ENCODE measurements around the gene BBOX1.

BBOX1 gene

DNA sequence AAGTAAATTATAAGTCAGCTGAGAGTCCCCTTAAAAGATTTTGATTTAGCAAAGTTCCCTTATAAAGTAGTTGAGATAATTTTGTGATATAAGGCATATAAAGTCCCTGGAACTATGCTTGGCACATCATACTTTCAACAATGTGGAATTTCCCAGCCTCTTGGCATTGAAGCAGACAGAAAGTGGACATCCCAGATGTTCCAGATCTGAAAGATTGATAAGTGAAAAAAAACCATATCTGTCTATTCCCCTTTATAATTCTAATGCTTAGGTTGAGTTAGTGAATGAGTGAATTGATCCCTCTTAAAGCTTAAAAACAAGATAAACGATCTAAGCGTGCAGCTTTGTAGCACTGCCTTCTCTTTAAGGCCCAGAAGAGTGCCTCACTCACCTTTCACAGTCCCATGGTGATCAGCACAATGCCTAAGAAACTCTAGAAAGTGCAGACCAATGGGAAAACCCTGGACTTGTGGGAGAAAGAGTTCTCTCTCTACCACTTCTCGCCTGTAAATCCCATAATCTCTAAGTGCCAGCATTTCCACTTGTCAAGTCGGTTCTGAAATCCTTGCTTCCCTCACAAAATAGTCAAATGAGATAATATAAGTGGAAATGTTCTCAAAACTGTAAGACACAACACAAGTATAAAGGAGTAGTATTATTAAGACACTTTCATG, 28.9 kb upstream of the BBOX1 start:
- CTCF ChIA-PET = no interaction called here
- DNase-seq (ENCODE audit: extremely low spot score) = no peak
- TF ChIP-seq LEF1 (IDR thresholded peaks at IDR 0.05; ENCODE audit: borderline replicate concordance) = no peak
- TF ChIP-seq ELF4 (IDR thresholded peaks at IDR 0.05) = no peak
- no peak for TF ChIP-seq FOXM1 (IDR thresholded peaks at IDR 0.05; ENCODE audit: borderline replicate concordance)
- TF ChIP-seq ARNT (IDR thresholded peaks at IDR 0.05) = no peak
- TF ChIP-seq SP1 (IDR thresholded peaks at IDR 0.05) = no peak
- no peak for TF ChIP-seq ZNF384 (IDR thresholded peaks at IDR 0.05)
- TF ChIP-seq, protein P1, sequence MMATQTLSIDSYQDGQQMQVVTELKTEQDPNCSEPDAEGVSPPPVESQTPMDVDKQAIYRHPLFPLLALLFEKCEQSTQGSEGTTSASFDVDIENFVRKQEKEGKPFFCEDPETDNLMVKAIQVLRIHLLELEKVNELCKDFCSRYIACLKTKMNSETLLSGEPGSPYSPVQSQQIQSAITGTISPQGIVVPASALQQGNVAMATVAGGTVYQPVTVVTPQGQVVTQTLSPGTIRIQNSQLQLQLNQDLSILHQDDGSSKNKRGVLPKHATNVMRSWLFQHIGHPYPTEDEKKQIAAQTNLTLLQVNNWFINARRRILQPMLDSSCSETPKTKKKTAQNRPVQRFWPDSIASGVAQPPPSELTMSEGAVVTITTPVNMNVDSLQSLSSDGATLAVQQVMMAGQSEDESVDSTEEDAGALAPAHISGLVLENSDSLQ (IDR thresholded peaks at IDR 0.05) = no peak
- no peak for TF ChIP-seq BHLHE40 (IDR thresholded peaks at IDR 0.05; ENCODE audit: borderline replicate concordance)
- no peak for TF ChIP-seq SUZ12 (IDR thresholded peaks at IDR 0.05)
- TF ChIP-seq HDGF (IDR thresholded peaks at IDR 0.05; ENCODE audit: borderline replicate concordance) = no peak
- TF ChIP-seq L3MBTL2 (conservative IDR thresholded peaks at IDR 0.05) = no peak
- TF ChIP-seq FOXK2 (IDR thresholded peaks at IDR 0.05) = no peak
- POLR2A ChIA-PET = interaction anchor here (1.2 kb wide), 1 partner anchor 222 kb away, joined by 3 read pairs; no protein-coding TSS in a partner anchor

DNA sequence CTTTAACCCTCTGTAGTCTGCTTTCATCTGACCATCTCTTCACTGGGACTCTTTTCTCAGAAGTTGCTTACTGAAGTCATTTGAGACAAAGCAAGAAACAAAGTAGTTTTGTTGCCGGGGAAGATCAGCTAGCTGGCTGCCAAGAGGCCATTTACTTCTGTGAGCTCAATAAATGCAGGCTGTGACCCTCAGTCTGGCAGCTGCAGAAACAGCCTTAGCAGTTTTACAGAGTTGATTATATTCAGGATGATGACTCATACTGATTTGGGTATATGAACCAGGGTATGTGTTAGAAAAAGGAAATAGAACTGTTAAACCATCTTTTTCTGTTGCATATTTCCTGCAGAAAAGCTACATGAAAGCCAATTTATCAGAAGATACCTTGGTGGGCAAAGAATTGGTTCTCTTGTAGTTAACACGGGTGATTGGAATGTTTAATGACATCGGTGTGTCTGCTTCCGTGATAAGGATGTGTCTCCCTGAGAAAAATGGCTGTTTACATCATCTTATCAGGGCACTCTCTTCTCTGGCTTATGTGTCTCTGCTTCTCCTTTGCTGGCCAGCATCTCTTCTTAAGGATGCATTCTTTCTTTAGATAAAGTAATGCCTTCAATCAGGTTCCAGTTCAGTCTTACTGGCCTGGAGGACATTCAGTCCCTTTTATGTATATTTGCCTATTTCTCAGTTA, 28.2 kb upstream of the BBOX1 start:
- ChIA-PET CTCF (no interaction called here), POLR2A (interaction anchor here (1.2 kb wide), 1 partner anchor 222 kb away, joined by 3 read pairs; no protein-coding TSS in a partner anchor)
- TF ChIP-seq FOXA1 (IDR thresholded peaks at IDR 0.05) (no peak), SUZ12 (IDR thresholded peaks at IDR 0.05) (no peak)
- peak; percentile 16 for DNase-seq (ENCODE audit: extremely low spot score)

DNA sequence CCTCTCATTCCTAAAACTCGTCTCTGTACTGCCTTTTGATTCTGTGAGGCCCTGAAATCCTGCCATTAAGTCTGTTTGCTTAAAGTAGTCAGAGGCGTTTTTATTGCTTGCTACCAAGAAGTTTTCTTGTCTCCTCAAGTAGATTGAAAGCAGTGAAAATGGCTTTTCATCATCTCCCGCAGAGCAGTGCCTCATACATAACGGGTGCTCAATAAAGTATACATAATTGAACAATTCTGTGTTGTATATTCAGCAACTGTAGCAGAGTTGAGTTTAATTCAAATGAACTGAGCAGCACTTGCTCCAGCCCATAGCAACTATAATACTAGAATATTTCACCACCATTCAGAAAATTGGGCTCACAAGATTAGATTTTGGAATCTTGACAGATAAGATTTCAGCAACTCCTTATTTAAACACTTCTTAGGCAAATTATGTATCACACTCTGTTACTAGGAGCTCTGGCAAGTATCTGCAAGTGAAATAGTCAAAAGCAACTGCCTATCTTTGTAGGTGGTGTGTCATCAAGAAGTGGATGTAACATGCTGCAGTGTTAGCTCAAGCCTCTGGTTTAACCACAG, 26.7 kb upstream of the BBOX1 start:
- CTCF ChIA-PET = no interaction called here
- TF ChIP-seq ZNF384 (IDR thresholded peaks at IDR 0.05) (no peak), HDGF (IDR thresholded peaks at IDR 0.05; ENCODE audit: borderline replicate concordance) (no peak), NFRKB (IDR thresholded peaks at IDR 0.05) (no peak), L3MBTL2 (conservative IDR thresholded peaks at IDR 0.05) (no peak), LEF1 (IDR thresholded peaks at IDR 0.05; ENCODE audit: borderline replicate concordance) (no peak), FOXA1 (IDR thresholded peaks at IDR 0.05) (0 out of 2 replicates have a peak, but pooled peaks have one; percentile 28), FOXK2 (IDR thresholded peaks at IDR 0.05) (no peak), SUZ12 (IDR thresholded peaks at IDR 0.05) (no peak), CTBP1 (IDR thresholded peaks at IDR 0.05; ENCODE audit: borderline replicate concordance) (peak; percentile 68; the same call in 1 of the 2 replicates), TARDBP (IDR thresholded peaks at IDR 0.05) (no peak), FOXM1 (IDR thresholded peaks at IDR 0.05; ENCODE audit: borderline replicate concordance) (no peak), SP1 (IDR thresholded peaks at IDR 0.05) (no peak), ELF4 (IDR thresholded peaks at IDR 0.05) (no peak), BHLHE40 (IDR thresholded peaks at IDR 0.05; ENCODE audit: borderline replicate concordance) (no peak), ARNT (IDR thresholded peaks at IDR 0.05) (no peak)
- TF ChIP-seq, protein P1 (IDR thresholded peaks at IDR 0.05) = peak; percentile 81
- peak; percentile 35 for DNase-seq (ENCODE audit: extremely low spot score)
- POLR2A ChIA-PET = no interaction called here

DNA sequence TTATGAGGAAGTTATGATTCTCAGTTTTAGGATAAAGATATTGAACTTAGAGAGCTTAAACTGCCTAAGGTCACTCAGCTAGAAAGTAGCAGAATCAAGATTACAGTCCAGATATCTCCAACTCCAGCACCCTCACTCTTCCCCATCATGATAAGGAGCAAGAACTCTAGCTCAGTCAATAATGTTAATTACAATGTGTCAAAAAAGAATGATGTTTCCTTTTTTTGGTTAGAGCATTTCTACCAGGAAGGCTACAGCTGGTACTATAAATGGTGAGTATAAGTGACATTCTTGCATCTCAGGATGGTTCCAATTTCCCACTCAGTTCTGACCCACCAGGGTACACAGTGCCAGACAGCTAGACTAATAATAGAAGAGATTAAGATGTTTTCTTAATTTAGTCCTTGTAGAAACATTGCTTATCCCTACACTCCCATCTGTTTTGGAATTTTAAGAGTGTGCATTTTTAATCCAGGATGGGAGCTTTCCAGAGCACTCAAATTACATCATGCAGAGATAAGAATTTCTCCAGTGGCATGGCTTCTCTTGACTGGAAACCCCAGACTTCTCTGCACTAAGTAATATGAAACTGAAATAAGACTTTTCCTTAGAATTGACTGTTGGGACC, 21.6 kb upstream of the BBOX1 start:
- DNase-seq (ENCODE audit: extremely low spot score) = no peak
- POLR2A ChIA-PET = no interaction called here
- TF ChIP-seq FOXA1 (IDR thresholded peaks at IDR 0.05) = no peak
- TF ChIP-seq FOXM1 (IDR thresholded peaks at IDR 0.05; ENCODE audit: borderline replicate concordance) = no peak
- TF ChIP-seq, protein P1 (IDR thresholded peaks at IDR 0.05) = no peak
- TF ChIP-seq L3MBTL2 (conservative IDR thresholded peaks at IDR 0.05) = no peak
- TF ChIP-seq LEF1 (IDR thresholded peaks at IDR 0.05; ENCODE audit: borderline replicate concordance) = no peak
- no peak for TF ChIP-seq ELF4 (IDR thresholded peaks at IDR 0.05)
- TF ChIP-seq TARDBP (IDR thresholded peaks at IDR 0.05) = no peak
- TF ChIP-seq NFRKB (IDR thresholded peaks at IDR 0.05) = no peak
- no peak for TF ChIP-seq HDGF (IDR thresholded peaks at IDR 0.05; ENCODE audit: borderline replicate concordance)
- no peak for TF ChIP-seq ARNT (IDR thresholded peaks at IDR 0.05)
- no peak for TF ChIP-seq SP1 (IDR thresholded peaks at IDR 0.05)
- no peak for TF ChIP-seq CTBP1 (IDR thresholded peaks at IDR 0.05; ENCODE audit: borderline replicate concordance)
- CTCF ChIA-PET = interaction anchor here (0.8 kb wide), 1 partner anchor 466 kb away, joined by 4 read pairs; no protein-coding TSS in a partner anchor

DNA sequence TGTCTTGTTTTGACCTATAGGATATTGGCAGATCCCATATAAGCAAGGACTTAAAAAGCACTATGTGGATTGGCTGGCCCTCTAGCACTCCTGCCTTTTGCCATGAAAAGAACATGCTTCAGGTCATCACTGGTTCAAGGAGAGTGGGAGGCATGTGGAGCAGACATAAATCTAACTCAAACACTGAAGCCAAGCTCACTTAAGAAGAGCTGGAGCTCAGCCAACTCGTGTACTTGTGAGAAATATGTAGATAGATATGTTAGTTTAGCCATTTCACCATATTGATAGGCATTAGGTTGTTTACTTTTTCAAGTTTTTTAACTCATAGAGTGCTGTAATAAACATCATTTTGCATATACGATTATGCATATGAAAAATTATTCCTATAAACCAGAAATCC, 19.9 kb upstream of the BBOX1 start:
- no peak for DNase-seq (ENCODE audit: extremely low spot score)
- POLR2A ChIA-PET = no interaction called here
- CTCF ChIA-PET = no interaction called here
- TF ChIP-seq SP1 (IDR thresholded peaks at IDR 0.05) (no peak), ZNF384 (IDR thresholded peaks at IDR 0.05) (no peak), ARNT (IDR thresholded peaks at IDR 0.05) (no peak), L3MBTL2 (conservative IDR thresholded peaks at IDR 0.05) (no peak), CTBP1 (IDR thresholded peaks at IDR 0.05; ENCODE audit: borderline replicate concordance) (no peak), FOXK2 (IDR thresholded peaks at IDR 0.05) (no peak), SUZ12 (IDR thresholded peaks at IDR 0.05) (no peak), TARDBP (IDR thresholded peaks at IDR 0.05) (no peak), BHLHE40 (IDR thresholded peaks at IDR 0.05; ENCODE audit: borderline replicate concordance) (no peak), FOXA1 (IDR thresholded peaks at IDR 0.05) (no peak), FOXM1 (IDR thresholded peaks at IDR 0.05; ENCODE audit: borderline replicate concordance) (no peak), HDGF (IDR thresholded peaks at IDR 0.05; ENCODE audit: borderline replicate concordance) (no peak), ELF4 (IDR thresholded peaks at IDR 0.05) (no peak), NFRKB (IDR thresholded peaks at IDR 0.05) (no peak), LEF1 (IDR thresholded peaks at IDR 0.05; ENCODE audit: borderline replicate concordance) (no peak)
- TF ChIP-seq, protein P1 (IDR thresholded peaks at IDR 0.05) = no peak

All from HEK293T (cell line).